Measurements from ENCODE around the gene BEAN1. TPM values are rescaled to one million over a fixed set of nuclear protein-coding genes. Genes with fewer than 3 reads are reported as not detected.

The BEAN1 gene
- total RNA-seq, 1 experiment from 2014 or later, result 0.61 TPM

- ChIA-PET CTCF (no interaction called here), POLR2A (no interaction called here), RAD21 (ENCODE audit: low non-redundant PET in 1 of 2, low total read pairs in 2 of 2, uncharacterized antibody in 2 of 2, unreplicated experiment in 2 of 2) (no interaction called here)
- TF ChIP-seq EZH2 (IDR thresholded peaks at IDR 0.05), result no peak
- no peak for TF ChIP-seq REST (IDR thresholded peaks at IDR 0.05; ENCODE audit: low read depth)
- TF ChIP-seq CEBPB (IDR thresholded peaks at IDR 0.05; ENCODE audit: low read depth), result no peak
- TF ChIP-seq POLR2A (IDR thresholded peaks at IDR 0.05; ENCODE audit: borderline replicate concordance, extremely low read depth, insufficient read depth, insufficient read length), result no peak
- no peak for TF ChIP-seq SIN3A (IDR thresholded peaks at IDR 0.05; ENCODE audit: low read depth)
- DNase-seq (ENCODE audit: low read depth, low spot score) (no peak), ATAC-seq (no peak)
- Histone ChIP-seq H3K79me2 (ENCODE audit: insufficient read depth, low read length) (no peaks in the 10 kb centered on the region), H2AFZ (ENCODE audit: low read depth, low read length, poor library complexity, severe bottlenecking) (no peak overlapping the region), H3K27ac (ENCODE audit: low read depth, low read length) (no peak overlapping the region), H3K27me3 (ENCODE audit: insufficient read depth, low read length) (no peaks in the 10 kb centered on the region), H3K9ac (ENCODE audit: low read length) (no peak overlapping the region), H3K9me3 (ENCODE audit: control insufficient read depth in 1 of 2, insufficient read depth in 1 of 2, low read depth in 1 of 2, low read length in 2 of 2) (no peaks in the 10 kb centered on the region), H3K4me1 (ENCODE audit: control insufficient read depth in 1 of 2, insufficient read depth in 2 of 2, low read length in 2 of 2) (peaks cover 0 to 7% of the 10 kb centered on the region in 2 experiments; a peak in 1 of 4 replicates), H3K36me3 (ENCODE audit: control insufficient read depth in 1 of 2, insufficient read depth in 2 of 2, low read length in 2 of 2) (no peaks in the 10 kb centered on the region), H3K4me3 (replicated peaks in 1 of 2; ENCODE audit: low read depth in 1 of 2, low read length in 2 of 2) (no peak overlapping the region), H4K20me1 (ENCODE audit: insufficient read depth) (no peaks in the 10 kb centered on the region), H3K9me2 (ENCODE audit: insufficient read depth) (no peaks in the 10 kb centered on the region), H3K4me2 (ENCODE audit: low read length) (no peak overlapping the region)
- intact Hi-C loops (cut with micrococcal nuclease), result no loop called here
- BruUV-seq (replicated peaks), result no TSS peak
Observed at GRCh38 chr16:66418165-66418962, 8.7 kb upstream of the BEAN1 start.

GRCh38 chr16:66419527-66419926 is 7.6 kb upstream of the BEAN1 start:
- no peaks in the 10 kb centered on the region for H4K20me1 ChIP-seq (ENCODE audit: insufficient read depth)
- ChIA-PET RAD21 (ENCODE audit: low non-redundant PET in 1 of 2, low total read pairs in 2 of 2, uncharacterized antibody in 2 of 2, unreplicated experiment in 2 of 2) (no interaction called here), CTCF (no interaction called here), POLR2A (no interaction called here)
- ATAC-seq (peak; percentile 80), DNase-seq (ENCODE audit: low read depth, low spot score) (no peak)
- no peaks in the 10 kb centered on the region for H3K27me3 ChIP-seq (ENCODE audit: insufficient read depth, low read length)
- H3K79me2 ChIP-seq (ENCODE audit: insufficient read depth, low read length), result no peaks in the 10 kb centered on the region
- TF ChIP-seq ZBTB33 (IDR thresholded peaks at IDR 0.05; ENCODE audit: extremely low read depth, insufficient replicate concordance, low read length) (no peak), ELF1 (IDR thresholded peaks at IDR 0.05; ENCODE audit: borderline replicate concordance, low read depth) (no peak), CTCF (IDR thresholded peaks at IDR 0.05 in 2 of 3, conservative IDR thresholded peaks at IDR 0.05 in 1 of 3; ENCODE audit: borderline replicate concordance in 1 of 3, insufficient read depth in 1 of 3, low read depth in 2 of 3, low read length in 2 of 3) (peak in 2 of 3 experiments; percentile 35 to 38; a peak in 4 of 6 replicates)
- no peaks in the 10 kb centered on the region for H3K9me3 ChIP-seq (ENCODE audit: control insufficient read depth in 1 of 2, insufficient read depth in 1 of 2, low read depth in 1 of 2, low read length in 2 of 2)
- H3K27ac ChIP-seq (ENCODE audit: low read depth, low read length), result no peak overlapping the region
- peaks cover 0 to 7% of the 10 kb centered on the region in 2 experiments; a peak in 1 of 4 replicates for H3K4me1 ChIP-seq (ENCODE audit: control insufficient read depth in 1 of 2, insufficient read depth in 2 of 2, low read length in 2 of 2)
- intact Hi-C loops (cut with micrococcal nuclease), result no loop called here
- no peak overlapping the region for H3K4me2 ChIP-seq (ENCODE audit: low read length)
- no peaks in the 10 kb centered on the region for H3K36me3 ChIP-seq (ENCODE audit: control insufficient read depth in 1 of 2, insufficient read depth in 2 of 2, low read length in 2 of 2)
- H3K9ac ChIP-seq (ENCODE audit: low read length), result no peak overlapping the region
- H3K4me3 ChIP-seq (replicated peaks in 1 of 2; ENCODE audit: low read depth in 1 of 2, low read length in 2 of 2), result no peak overlapping the region
- H2AFZ ChIP-seq (ENCODE audit: low read depth, low read length, poor library complexity, severe bottlenecking), result no peak overlapping the region
- H3K9me2 ChIP-seq (ENCODE audit: insufficient read depth), result no peaks in the 10 kb centered on the region
- no TSS peak for BruUV-seq (replicated peaks)

All from HCT116 (cell line).